ENCODE measurements around the gene TTC27.

- no peak for TF ChIP-seq CTCF (IDR thresholded peaks at IDR 0.05)
- TF ChIP-seq EP300 (IDR thresholded peaks at IDR 0.05), result no peak
Observed at GRCh38 chr2:32706815-32707579, 79.1 kb downstream of the TTC27 start.

Data from ovary (tissue), 3 donors.